NB4 (cell line): ENCODE data around the gene RHBDD1.

Source experiments
- POLR2A ChIP-seq: IDR thresholded peaks from 2 replicates; pipeline ENCODE4 v1.6.1; 2011; ENCODE audit warnings: mild to moderate bottlenecking; ENCODE audit not compliant: insufficient read length; ENCODE audit errors: extremely low read depth
- TF ChIP-seq, protein P1 (sequence below): IDR thresholded peaks from one replicate; pipeline ENCODE4 v1.5.1; 2012; ENCODE audit warnings: low read depth, low read length
- TF ChIP-seq, protein P2 (sequence below): IDR thresholded peaks from 2 replicates; pipeline ENCODE4 v1.6.1; 2011; ENCODE audit warnings: low read depth, low read length

GRCh38 chr2:226795281-226796011, 40.4 kb upstream of the RHBDD1 start:
- TF ChIP-seq POLR2A: no peak
- TF ChIP-seq, protein P1, sequence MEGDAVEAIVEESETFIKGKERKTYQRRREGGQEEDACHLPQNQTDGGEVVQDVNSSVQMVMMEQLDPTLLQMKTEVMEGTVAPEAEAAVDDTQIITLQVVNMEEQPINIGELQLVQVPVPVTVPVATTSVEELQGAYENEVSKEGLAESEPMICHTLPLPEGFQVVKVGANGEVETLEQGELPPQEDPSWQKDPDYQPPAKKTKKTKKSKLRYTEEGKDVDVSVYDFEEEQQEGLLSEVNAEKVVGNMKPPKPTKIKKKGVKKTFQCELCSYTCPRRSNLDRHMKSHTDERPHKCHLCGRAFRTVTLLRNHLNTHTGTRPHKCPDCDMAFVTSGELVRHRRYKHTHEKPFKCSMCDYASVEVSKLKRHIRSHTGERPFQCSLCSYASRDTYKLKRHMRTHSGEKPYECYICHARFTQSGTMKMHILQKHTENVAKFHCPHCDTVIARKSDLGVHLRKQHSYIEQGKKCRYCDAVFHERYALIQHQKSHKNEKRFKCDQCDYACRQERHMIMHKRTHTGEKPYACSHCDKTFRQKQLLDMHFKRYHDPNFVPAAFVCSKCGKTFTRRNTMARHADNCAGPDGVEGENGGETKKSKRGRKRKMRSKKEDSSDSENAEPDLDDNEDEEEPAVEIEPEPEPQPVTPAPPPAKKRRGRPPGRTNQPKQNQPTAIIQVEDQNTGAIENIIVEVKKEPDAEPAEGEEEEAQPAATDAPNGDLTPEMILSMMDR: no peak
- TF ChIP-seq, protein P2, sequence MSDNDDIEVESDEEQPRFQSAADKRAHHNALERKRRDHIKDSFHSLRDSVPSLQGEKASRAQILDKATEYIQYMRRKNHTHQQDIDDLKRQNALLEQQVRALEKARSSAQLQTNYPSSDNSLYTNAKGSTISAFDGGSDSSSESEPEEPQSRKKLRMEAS: no peak
